Sigmoid colon (tissue), 4 donors: Measurements from ENCODE around the gene PPP1R12A.

Source experiments
- EP300 ChIP-seq, 4 donors: sonication (generic); formaldehyde crosslinking; IDR thresholded peaks; one replicate each; pipeline ENCODE4 v1.6.1; 2017; ENCODE audit warnings: antibody characterized with exemption in 4 of 4
- POLR2A ChIP-seq, 2 donors: fragments of 450-650 bp; IDR thresholded peaks; one replicate each; pipeline ENCODE4 v1.6.1; 2016; ENCODE audit warnings: antibody characterized with exemption in 2 of 2, mild to moderate bottlenecking in 2 of 2, moderate library complexity in 2 of 2
- POLR2AphosphoS5 ChIP-seq, 4 donors: sonication (generic); formaldehyde crosslinking; IDR thresholded peaks; one replicate each; pipeline ENCODE4 v1.6.1; 2017; ENCODE audit warnings: antibody characterized with exemption in 4 of 4
- TF ChIP-seq, protein P1 (sequence below), 4 experiments: fragments of 450-650 bp in 3 of 4; fragments of 200-600 bp in 1 of 4; IDR thresholded peaks; one replicate each; pipeline ENCODE4 v1.5.1; 2016 to 2019; ENCODE audit warnings: antibody characterized with exemption in 4 of 4, mild to moderate bottlenecking in 3 of 4, moderate library complexity in 2 of 4

DNA sequence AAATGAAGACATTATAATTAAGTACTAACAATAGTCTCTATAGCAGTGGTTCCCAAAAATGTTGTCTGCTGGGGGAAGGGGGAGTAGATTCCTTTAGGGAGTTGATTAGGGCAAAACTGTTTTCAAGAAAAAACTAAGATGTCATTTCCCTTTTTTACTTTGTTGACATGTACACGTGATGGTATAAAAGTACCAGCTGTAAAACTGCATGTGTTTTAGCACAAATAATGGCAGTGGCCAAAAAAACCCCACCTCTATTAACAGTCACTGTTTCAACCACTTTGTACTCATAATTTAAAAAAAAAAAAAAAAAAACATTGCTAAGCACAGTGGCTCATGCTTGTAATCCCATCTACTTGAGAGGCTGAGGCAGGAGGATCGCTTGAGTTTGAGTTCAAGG lies 61.7 kb downstream of the PPP1R12A start:
- TF ChIP-seq, protein P1, sequence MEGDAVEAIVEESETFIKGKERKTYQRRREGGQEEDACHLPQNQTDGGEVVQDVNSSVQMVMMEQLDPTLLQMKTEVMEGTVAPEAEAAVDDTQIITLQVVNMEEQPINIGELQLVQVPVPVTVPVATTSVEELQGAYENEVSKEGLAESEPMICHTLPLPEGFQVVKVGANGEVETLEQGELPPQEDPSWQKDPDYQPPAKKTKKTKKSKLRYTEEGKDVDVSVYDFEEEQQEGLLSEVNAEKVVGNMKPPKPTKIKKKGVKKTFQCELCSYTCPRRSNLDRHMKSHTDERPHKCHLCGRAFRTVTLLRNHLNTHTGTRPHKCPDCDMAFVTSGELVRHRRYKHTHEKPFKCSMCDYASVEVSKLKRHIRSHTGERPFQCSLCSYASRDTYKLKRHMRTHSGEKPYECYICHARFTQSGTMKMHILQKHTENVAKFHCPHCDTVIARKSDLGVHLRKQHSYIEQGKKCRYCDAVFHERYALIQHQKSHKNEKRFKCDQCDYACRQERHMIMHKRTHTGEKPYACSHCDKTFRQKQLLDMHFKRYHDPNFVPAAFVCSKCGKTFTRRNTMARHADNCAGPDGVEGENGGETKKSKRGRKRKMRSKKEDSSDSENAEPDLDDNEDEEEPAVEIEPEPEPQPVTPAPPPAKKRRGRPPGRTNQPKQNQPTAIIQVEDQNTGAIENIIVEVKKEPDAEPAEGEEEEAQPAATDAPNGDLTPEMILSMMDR (IDR thresholded peaks at IDR 0.05), result no peak
- TF ChIP-seq POLR2A (IDR thresholded peaks at IDR 0.05) (no peak), POLR2AphosphoS5 (IDR thresholded peaks at IDR 0.05) (no peak), EP300 (IDR thresholded peaks at IDR 0.05) (no peak)
